GM12891 (cell line): ENCODE results near the gene PLBD2.
A peak's percentile ranks its signal among the peaks of the same experiment; 100 is the strongest.

Experiments
- DNase-seq: peaks from one replicate; pipeline ENCODE4 v3.0.0; 2011; ENCODE audit warnings: low spot score; ENCODE audit not compliant: insufficient read length
- FAIRE-seq: peaks from 2 replicates; lab custom pipeline; 2011; peaks lifted over from hg19 to GRCh38; lab: Jason Lieb, UNC
- PAX5 ChIP-seq: IDR thresholded peaks from 2 replicates; pipeline ENCODE4 v1.6.1; 2011; ENCODE audit warnings: low read length, moderate library complexity, mild to moderate bottlenecking; ENCODE audit not compliant: insufficient read depth, severe bottlenecking
- POLR2A ChIP-seq: IDR thresholded peaks from 2 replicates; pipeline ENCODE4 v1.6.1; 2011; ENCODE audit warnings: low read depth, low read length, control low read depth
- POLR2AphosphoS5 ChIP-seq: IDR thresholded peaks from 2 replicates; pipeline ENCODE4 v1.6.1; 2011; ENCODE audit warnings: low read depth, low read length, control low read depth
- POU2F2 ChIP-seq: IDR thresholded peaks from 2 replicates; pipeline ENCODE4 v1.6.1; 2011; ENCODE audit warnings: low read depth, mild to moderate bottlenecking, control low read depth, low read length, moderate library complexity
- SPI1 ChIP-seq: IDR thresholded peaks from 2 replicates; pipeline ENCODE4 v1.6.1; 2011; ENCODE audit warnings: low read depth, low read length, control low read depth
- TAF1 ChIP-seq: IDR thresholded peaks from 2 replicates; pipeline ENCODE4 v1.6.1; 2011; ENCODE audit warnings: low read depth, low read length, control low read depth

Gene PLBD2

GRCh38 chr12:113333877-113334785 is 24.3 kb upstream of the PLBD2 start:
- FAIRE-seq (no peak), DNase-seq (no peak)
- no peak for TF ChIP-seq TAF1
- no peak for TF ChIP-seq POU2F2
- no peak for TF ChIP-seq POLR2AphosphoS5
- TF ChIP-seq POLR2A, result no peak
- no peak for TF ChIP-seq SPI1
- TF ChIP-seq PAX5, result no peak

DNA sequence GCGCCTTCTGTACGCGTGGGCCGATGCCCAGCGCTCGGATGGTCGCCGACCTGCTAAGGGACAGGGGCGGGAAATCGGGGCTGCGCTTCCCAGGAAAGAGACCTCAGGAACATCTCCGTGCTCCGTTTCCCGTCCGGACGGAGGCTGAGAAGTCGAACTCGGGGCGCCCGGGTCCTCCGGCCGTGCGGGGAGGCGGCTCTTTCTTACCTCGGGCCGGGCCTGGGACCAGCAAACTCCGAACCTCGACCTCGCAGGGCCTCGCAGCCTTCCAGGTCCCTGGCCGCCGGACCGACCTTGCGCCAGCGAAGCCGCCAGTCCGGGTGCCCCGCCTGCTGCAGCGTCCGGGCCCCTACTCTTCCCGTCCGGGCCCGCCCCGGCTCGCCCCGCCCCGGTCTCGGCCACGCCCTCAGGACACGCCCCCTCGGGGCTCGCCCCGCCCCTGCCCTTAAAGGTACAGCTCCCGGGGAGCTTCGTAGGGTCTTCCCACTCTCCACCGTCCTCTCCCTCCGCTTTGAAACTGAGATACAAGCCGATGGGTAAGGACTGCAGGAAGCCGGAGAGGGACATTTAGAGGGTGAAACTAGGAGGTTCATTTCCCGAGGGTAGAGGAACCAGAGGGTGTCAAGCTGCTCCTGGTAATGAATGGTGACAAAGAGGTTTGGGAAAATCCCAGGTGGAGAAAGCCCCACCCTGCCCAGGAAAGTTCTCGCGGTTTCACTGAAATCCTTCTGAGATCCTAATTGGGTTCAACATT is 23.4 kb upstream of the PLBD2 start, which contains the start of gene SLC8B1:
TSS of gene SLC8B1 (minus strand) at position 324 of the 754 bp plus-strand sequence. CDS start 2,231 bp downstream, outside the sequence.
- FAIRE-seq (peak; percentile 65), DNase-seq (peak; percentile 90)
- TF ChIP-seq TAF1 (no peak), POLR2A (no peak), SPI1 (no peak), POU2F2 (no peak), PAX5 (no peak), POLR2AphosphoS5 (no peak)

DNA sequence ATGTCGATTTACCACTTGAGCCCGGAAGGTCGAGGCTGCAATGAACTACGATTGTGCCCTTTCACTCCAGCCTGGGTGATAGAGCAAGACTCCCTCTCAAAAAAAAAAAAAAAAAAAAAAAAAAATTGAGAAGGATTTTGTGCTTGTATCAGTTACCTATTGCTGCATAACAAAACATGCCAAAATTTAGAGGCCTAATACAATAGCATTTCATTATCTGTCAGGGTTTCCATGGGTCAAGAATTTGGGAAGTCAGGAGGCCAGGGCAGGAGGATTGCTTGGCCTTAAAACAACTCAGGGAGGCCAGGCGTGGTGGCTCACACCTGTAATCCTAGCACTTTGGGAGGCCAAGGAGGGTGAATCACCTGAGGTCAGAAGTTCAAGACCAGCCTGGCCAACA is 18.8 kb upstream of the PLBD2 start:
- DNase-seq (no peak), FAIRE-seq (no peak)
- no peak for TF ChIP-seq POU2F2
- no peak for TF ChIP-seq SPI1
- no peak for TF ChIP-seq TAF1
- no peak for TF ChIP-seq POLR2AphosphoS5
- no peak for TF ChIP-seq POLR2A
- TF ChIP-seq PAX5, result no peak

GRCh38 chr12:113340061-113340460 is 18.3 kb upstream of the PLBD2 start:
- TF ChIP-seq POU2F2, result no peak
- no peak for TF ChIP-seq POLR2AphosphoS5
- TF ChIP-seq SPI1, result no peak
- TF ChIP-seq PAX5, result no peak
- no peak for TF ChIP-seq TAF1
- no peak for TF ChIP-seq POLR2A
- FAIRE-seq, result no peak

DNA sequence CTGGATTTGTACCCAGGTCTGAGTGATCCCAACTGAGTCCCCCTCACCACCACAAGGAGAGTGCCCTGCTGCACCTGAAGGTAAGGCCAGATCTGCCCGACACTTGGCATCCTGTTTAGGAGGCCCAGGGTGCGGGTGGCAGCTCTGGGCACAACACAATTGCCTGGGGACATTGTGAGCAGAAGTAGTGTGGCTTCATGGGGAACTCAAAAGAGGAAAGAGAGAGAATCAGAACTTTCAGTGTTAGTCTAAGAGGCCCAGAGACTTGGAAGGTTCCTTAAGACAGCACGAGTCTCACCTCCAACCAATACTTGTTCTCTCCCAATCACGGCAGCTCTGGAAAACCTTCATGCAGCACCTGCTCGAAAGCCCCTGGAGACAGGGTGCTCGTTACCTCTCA is 16.9 kb upstream of the PLBD2 start:
- FAIRE-seq, result no peak
- no peak for TF ChIP-seq SPI1
- TF ChIP-seq POLR2A, result no peak
- no peak for TF ChIP-seq POLR2AphosphoS5
- no peak for TF ChIP-seq POU2F2
- no peak for TF ChIP-seq PAX5
- TF ChIP-seq TAF1, result no peak
- no peak for DNase-seq

More at GRCh38 chr12:113340061-113340460, 18.3 kb upstream of the PLBD2 start:
- DNase-seq, result no peak

GRCh38 chr12:113345318-113345717 is 13.1 kb upstream of the PLBD2 start:
- FAIRE-seq (no peak), DNase-seq (no peak)
- TF ChIP-seq SPI1 (no peak), POU2F2 (no peak), TAF1 (no peak), POLR2A (no peak), POLR2AphosphoS5 (no peak), PAX5 (no peak)

DNA sequence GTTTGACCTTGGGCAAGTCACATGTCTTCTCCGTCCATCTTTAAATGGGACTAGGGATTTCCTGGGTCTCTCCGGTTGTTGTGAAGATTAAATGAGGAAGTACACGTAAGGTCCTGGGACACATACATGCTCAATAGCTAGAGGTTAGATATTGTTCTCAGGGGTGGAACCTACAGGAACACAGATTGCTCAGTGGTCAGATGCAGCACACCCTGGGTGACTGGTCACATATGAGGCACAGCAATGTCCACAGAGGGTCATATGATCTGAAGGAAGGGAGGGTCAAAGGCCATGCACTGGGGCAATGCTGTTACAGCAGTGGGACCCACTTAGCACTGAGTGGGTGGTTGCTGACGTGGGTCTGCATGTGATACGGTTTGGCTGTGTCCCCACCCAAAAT is 12.0 kb upstream of the PLBD2 start:
- FAIRE-seq (no peak), DNase-seq (no peak)
- TF ChIP-seq POLR2AphosphoS5, result no peak
- no peak for TF ChIP-seq SPI1
- no peak for TF ChIP-seq TAF1
- no peak for TF ChIP-seq PAX5
- TF ChIP-seq POLR2A, result no peak
- TF ChIP-seq POU2F2, result no peak

- DNase-seq, result no peak
- TF ChIP-seq POLR2A, result no peak
- TF ChIP-seq TAF1, result no peak
- no peak for TF ChIP-seq POLR2AphosphoS5
- TF ChIP-seq PAX5, result no peak
- no peak for TF ChIP-seq SPI1
- no peak for FAIRE-seq
Measured at GRCh38 chr12:113347107-113347506, 11.3 kb upstream of the PLBD2 start.

DNA sequence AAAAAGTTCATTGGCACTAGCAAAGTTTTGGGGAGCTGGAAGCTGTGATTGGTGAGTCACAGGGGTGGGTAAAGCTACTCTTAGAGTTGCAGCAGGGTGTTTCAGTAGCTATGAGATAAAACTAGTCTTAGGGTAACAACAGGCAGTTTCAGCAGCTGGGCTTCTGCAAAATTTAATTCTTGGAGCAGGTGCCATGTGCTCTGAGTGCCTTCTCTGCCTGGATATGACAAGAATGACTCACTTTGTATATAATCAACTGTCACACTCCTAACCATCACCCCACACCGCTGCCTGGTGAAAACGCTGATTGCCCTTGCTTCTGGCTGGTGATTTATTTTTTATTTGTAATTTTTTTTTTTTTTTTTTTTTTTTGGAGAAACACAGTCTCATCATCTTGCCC is 10.5 kb upstream of the PLBD2 start:
- DNase-seq (no peak), FAIRE-seq (no peak)
- TF ChIP-seq POLR2AphosphoS5, result no peak
- no peak for TF ChIP-seq SPI1
- no peak for TF ChIP-seq POLR2A
- no peak for TF ChIP-seq POU2F2
- no peak for TF ChIP-seq PAX5
- no peak for TF ChIP-seq TAF1
